Fibroblast of lung (primary cell): ENCODE data around the gene ZNF789. TPM values are rescaled to one million over a fixed set of nuclear protein-coding genes. Genes with fewer than 3 reads are reported as not detected.
"Not testable (repeated sequence)": the region's sequence is repeated elsewhere in the genome, so short reads cannot be mapped to it uniquely, and the experiment has no call there.

Experiments used
- DNase-seq, 2 donors: peaks; one replicate each; pipeline versions ENCODE4 v3.0.0 to v3.0.0-alpha.2; 2010; ENCODE audit warnings: low read depth in 2 of 2
- H2AFZ ChIP-seq: 2 replicates; pipeline ENCODE4 v1.5.1; 2012; ENCODE audit warnings: low read length, control low read depth, inconsistent platforms
- H3K27ac ChIP-seq: 2 replicates; pipeline ENCODE4 v1.5.1; 2011; ENCODE audit warnings: low read length, control low read depth; ENCODE audit not compliant: insufficient read depth
- H3K27me3 ChIP-seq: 2 replicates; pipeline ENCODE4 v1.5.1; 2011; ENCODE audit warnings: mild to moderate bottlenecking, low read length; ENCODE audit not compliant: control insufficient read depth, insufficient read depth
- H3K36me3 ChIP-seq: 2 replicates; pipeline ENCODE4 v1.5.1; 2011; ENCODE audit warnings: low read length; ENCODE audit not compliant: control insufficient read depth, insufficient read depth
- H3K4me1 ChIP-seq: 2 replicates; pipeline ENCODE4 v1.5.1; 2011; ENCODE audit warnings: low read length; ENCODE audit not compliant: control insufficient read depth, insufficient read depth; ENCODE audit errors: extremely low read depth
- H3K4me2 ChIP-seq: 2 replicates; pipeline ENCODE4 v1.5.1; 2011; ENCODE audit warnings: low read length, control low read depth; ENCODE audit not compliant: insufficient read depth; ENCODE audit errors: extremely low read depth
- H3K4me3 ChIP-seq, 4 experiments: fragments of 200-600 bp in 1 of 4; sonication (generic) in 1 of 4; replicated peaks in 1 of 4; 2 replicates each; pipeline ENCODE4 v1.5.1; 2011 to 2016; ENCODE audit warnings: low read length in 4 of 4, low read depth in 3 of 4, mild to moderate bottlenecking in 3 of 4, control low read depth in 2 of 4, inconsistent platforms in 1 of 4, mixed read lengths in 1 of 4; ENCODE audit not compliant: insufficient read depth in 1 of 4; ENCODE audit errors: control extremely low read depth in 1 of 4
- H3K79me2 ChIP-seq: 2 replicates; pipeline ENCODE4 v1.5.1; 2012; ENCODE audit warnings: mild to moderate bottlenecking, low read length, inconsistent platforms; ENCODE audit not compliant: control insufficient read depth, insufficient read depth
- H3K9ac ChIP-seq: 2 replicates; pipeline ENCODE4 v1.5.1; 2011; ENCODE audit warnings: mild to moderate bottlenecking, low read length, control low read depth; ENCODE audit not compliant: insufficient read depth
- H3K9me3 ChIP-seq: 2 replicates; pipeline ENCODE4 v1.5.1; 2012; ENCODE audit warnings: low read depth, low read length; ENCODE audit not compliant: control insufficient read depth, insufficient read depth
- H4K20me1 ChIP-seq: 2 replicates; pipeline ENCODE4 v1.5.1; 2011; ENCODE audit warnings: low read length; ENCODE audit not compliant: control insufficient read depth, insufficient read depth; ENCODE audit errors: extremely low read depth
- CTCF ChIP-seq, 2 donors: IDR thresholded peaks in 1 of 2; conservative IDR thresholded peaks in 1 of 2; 1 replicate in 1 of 2; 2 replicates in 1 of 2; pipeline ENCODE4 v1.5.1; 2011 to 2012; ENCODE audit warnings: low read length in 2 of 2, control low read depth in 1 of 2, inconsistent platforms in 1 of 2, low read depth in 1 of 2, mild to moderate bottlenecking in 1 of 2
- EZH2 ChIP-seq: IDR thresholded peaks from 2 replicates; pipeline ENCODE4 v1.5.1; 2012; ENCODE audit warnings: low read length, control low read depth, mild to moderate bottlenecking; ENCODE audit errors: missing control alignments
- polyA plus RNA-seq, 2 donors: library from polyadenylated mRNA; depleted of rRNA in 1 of 2; stranded (reverse) in 1 of 2; unstranded in 1 of 2; fragments of >200 nt; gene quantifications; 2 replicates each; pipeline ENCODE4 v1.2.1, GENCODE V29; 2011 to 2012; ENCODE audit warnings: missing spikeins in 1 of 2
- total RNA-seq: library from RNA; depleted of rRNA; stranded (reverse); fragments of >200 nt; gene quantifications from 2 replicates; pipeline ENCODE4 v1.2.1, GENCODE V29; 2014

The ZNF789 gene
- total and polyA plus RNA-seq, 2 donors (not counting 1 experiment from before 2014, with no cell fraction given): 4.8 to 8.7 TPM

GRCh38 chr7:99429756-99430155, 42.9 kb upstream of the ZNF789 start:
- H3K9ac ChIP-seq: no peak overlapping the region
- TF ChIP-seq CTCF (conservative IDR thresholded peaks at IDR 0.05 in 1 of 2, IDR thresholded peaks at IDR 0.05 in 1 of 2; ENCODE audit: low read depth in 1 of 2, low read length in 2 of 2) (no peak), EZH2 (no peak)
- no peaks in the 10 kb centered on the region for H3K27me3 ChIP-seq
- no peak for DNase-seq
- H4K20me1 ChIP-seq: no peaks in the 10 kb centered on the region
- H3K4me2 ChIP-seq: no peak overlapping the region
- no peaks in the 10 kb centered on the region for H3K9me3 ChIP-seq
- H3K36me3 ChIP-seq: peaks cover 12% of the 10 kb centered on the region
- H2AFZ ChIP-seq: no peak overlapping the region
- H3K4me3 ChIP-seq: no peak overlapping the region
- H3K79me2 ChIP-seq: no peaks in the 10 kb centered on the region
- H3K27ac ChIP-seq: no peak overlapping the region
- H3K4me1 ChIP-seq: no peaks in the 10 kb centered on the region

GRCh38 chr7:99431756-99432540, 40.7 kb upstream of the ZNF789 start:
- not testable (repeated sequence) for DNase-seq, H3K9me3 ChIP-seq, H3K4me1 ChIP-seq, H3K27me3 ChIP-seq, H3K4me3 ChIP-seq, H3K79me2 ChIP-seq, H3K9ac ChIP-seq, H4K20me1 ChIP-seq, H2AFZ ChIP-seq, H3K27ac ChIP-seq, H3K4me2 ChIP-seq, H3K36me3 ChIP-seq

GRCh38 chr7:99433158-99433557, 39.5 kb upstream of the ZNF789 start:
- H4K20me1 ChIP-seq: no peaks in the 10 kb centered on the region
- no peak overlapping the region for H2AFZ ChIP-seq
- H3K27me3 ChIP-seq: no peaks in the 10 kb centered on the region
- H3K4me2 ChIP-seq: no peak overlapping the region
- H3K36me3 ChIP-seq: peaks cover 6% of the 10 kb centered on the region
- peaks cover 5% of the 10 kb centered on the region for H3K4me1 ChIP-seq
- no peak overlapping the region for H3K9ac ChIP-seq
- TF ChIP-seq EZH2 (no peak), CTCF (conservative IDR thresholded peaks at IDR 0.05 in 1 of 2, IDR thresholded peaks at IDR 0.05 in 1 of 2; ENCODE audit: low read depth in 1 of 2, low read length in 2 of 2) (no peak)
- H3K9me3 ChIP-seq: no peaks in the 10 kb centered on the region
- peaks cover 7% of the 10 kb centered on the region for H3K79me2 ChIP-seq
- no peak for DNase-seq
- H3K4me3 ChIP-seq: no peak overlapping the region
- H3K27ac ChIP-seq: no peak overlapping the region
